OCI-LY7 (cell line): ENCODE results near the gene MAGI1. TPM values are rescaled to one million over a fixed set of nuclear protein-coding genes. Genes with fewer than 3 reads are reported as not detected.

Experiments used
- BruUV-seq: library from RNA; stranded (reverse); fragments of 400-500 nt; replicated peaks from 2 replicates; lab custom pipeline; 2021; lab: Mats Ljungman, UMichigan
- CTCF ChIA-PET: fragments of 300-600 bp; sonication (Branson Sonifier 250); formaldehyde crosslinking; loops from one replicate; lab custom pipeline; 2022; ENCODE audit warnings: antibody characterized with exemption; ENCODE audit not compliant: unreplicated experiment; lab: Charles Lee
- POLR2A ChIA-PET: fragments of 300-600 bp; sonication (Branson Sonifier 250); formaldehyde crosslinking; loops from one replicate; lab custom pipeline; 2022; ENCODE audit warnings: antibody characterized with exemption; lab: Charles Lee
- DNase-seq: peaks from one replicate; pipeline ENCODE4 v3.0.0-alpha.2; 2015; ENCODE audit warnings: low spot score
- H2AFZ ChIP-seq: fragments of 200-600 bp; sonication (generic), shearing (Covaris generic); 2 replicates; pipeline ENCODE4 v1.6.1; 2014; ENCODE audit warnings: mild to moderate bottlenecking, antibody characterized with exemption, low read length, moderate library complexity
- H3K27ac ChIP-seq: fragments of 200-600 bp; sonication (generic); 2 replicates; pipeline ENCODE4 v1.5.1; 2014; ENCODE audit warnings: mixed run types, low read depth, mild to moderate bottlenecking, moderate library complexity, low read length, inconsistent platforms; ENCODE audit not compliant: poor library complexity, severe bottlenecking
- H3K36me3 ChIP-seq: fragments of 200-600 bp; sonication (generic); 2 replicates; pipeline ENCODE4 v1.6.1; 2014; ENCODE audit warnings: mild to moderate bottlenecking, antibody characterized with exemption, low read length, moderate library complexity, mixed read lengths; ENCODE audit not compliant: insufficient read depth
- H3K4me1 ChIP-seq: fragments of 200-600 bp; sonication (generic); 2 replicates; pipeline ENCODE4 v1.5.1; 2014; ENCODE audit warnings: mild to moderate bottlenecking, low read length; ENCODE audit not compliant: insufficient read depth, poor library complexity, severe bottlenecking
- H3K4me2 ChIP-seq: fragments of 200-600 bp; sonication (generic); 2 replicates; pipeline ENCODE4 v1.6.1; 2014; ENCODE audit warnings: mild to moderate bottlenecking, low read length
- H3K4me3 ChIP-seq: fragments of 200-600 bp; sonication (generic); 2 replicates; pipeline ENCODE4 v1.5.1; 2014; ENCODE audit warnings: mild to moderate bottlenecking, low read depth, low read length; ENCODE audit not compliant: poor library complexity, severe bottlenecking
- H3K79me2 ChIP-seq: fragments of 200-600 bp; sonication (generic); 2 replicates; pipeline ENCODE4 v1.6.1; 2016; ENCODE audit warnings: low read depth, mild to moderate bottlenecking, low read length, moderate library complexity, mixed read lengths; ENCODE audit not compliant: insufficient read depth
- H3K9me2 ChIP-seq: fragments of 200-600 bp; sonication (generic); 2 replicates; pipeline ENCODE4 v1.6.1; 2016; ENCODE audit warnings: mild to moderate bottlenecking, low read length, mixed read lengths; ENCODE audit not compliant: insufficient read depth
- H3K9me3 ChIP-seq: fragments of 200-600 bp; sonication (generic); 2 replicates; pipeline ENCODE4 v1.6.1; 2014; ENCODE audit warnings: mild to moderate bottlenecking, mixed run types, low read length, mixed read lengths
- H4K20me1 ChIP-seq: fragments of 200-600 bp; sonication (generic); 2 replicates; pipeline ENCODE4 v1.6.1; 2014; ENCODE audit warnings: mild to moderate bottlenecking, antibody characterized with exemption, low read length, moderate library complexity, mixed read lengths; ENCODE audit not compliant: insufficient read depth
- CTCF ChIP-seq: fragments of 200-600 bp; sonication (generic); conservative IDR thresholded peaks from 2 replicates; pipeline ENCODE4 v1.5.1; 2014; ENCODE audit warnings: mild to moderate bottlenecking, antibody characterized with exemption, low read length, moderate library complexity, mixed read lengths
- EZH2phosphoT487 ChIP-seq: fragments of 200-600 bp; sonication (generic); IDR thresholded peaks from 2 replicates; pipeline ENCODE4 v1.6.1; 2018; ENCODE audit warnings: low read depth, borderline replicate concordance, mild to moderate bottlenecking, mixed run types, antibody characterized with exemption, low read length, moderate library complexity, mixed read lengths
- intact Hi-C: fragments of 100-400 bp; cut with micrococcal nuclease; formaldehyde crosslinking; loops from one replicate; pipeline ENCODE4 v1.10.0; 2022; ENCODE audit not compliant: unreplicated experiment
- total RNA-seq, 2 experiments: library from RNA; depleted of rRNA in 1 of 2; stranded (reverse); fragments of >200 nt in 1 of 2; shearing (Covaris generic) in 1 of 2; gene quantifications; 2 replicates each; pipeline ENCODE4 v1.2.3, GENCODE V29; 2014 to 2022

The MAGI1 gene
- total RNA-seq, 2 experiments from 2014 or later, result 0.63 to 2.5 TPM

GRCh38 chr3:65356331-65357248, 682.1 kb downstream of the MAGI1 start:
- no peaks in the 10 kb centered on the region for H3K79me2 ChIP-seq
- H3K9me2 ChIP-seq, result no peaks in the 10 kb centered on the region
- H3K4me1 ChIP-seq, result no peaks in the 10 kb centered on the region
- no peak for DNase-seq
- no peaks in the 10 kb centered on the region for H3K9me3 ChIP-seq
- ChIA-PET CTCF (no interaction called here), POLR2A (no interaction called here)
- H2AFZ ChIP-seq, result no peak overlapping the region
- no peak overlapping the region for H3K4me2 ChIP-seq
- H3K4me3 ChIP-seq, result no peak overlapping the region
- TF ChIP-seq CTCF (no peak), EZH2phosphoT487 (no peak)
- no peaks in the 10 kb centered on the region for H4K20me1 ChIP-seq
- H3K27ac ChIP-seq, result no peak overlapping the region
- BruUV-seq, result no TSS peak
- H3K36me3 ChIP-seq, result no peaks in the 10 kb centered on the region
- intact Hi-C loops, result no loop called here

GRCh38 chr3:65354880-65355279, 683.8 kb downstream of the MAGI1 start:
- H3K79me2 ChIP-seq, result no peaks in the 10 kb centered on the region
- H3K4me2 ChIP-seq, result no peak overlapping the region
- intact Hi-C loops, result no loop called here
- ChIA-PET POLR2A (no interaction called here), CTCF (no interaction called here)
- no peaks in the 10 kb centered on the region for H3K9me2 ChIP-seq
- H3K4me1 ChIP-seq, result no peaks in the 10 kb centered on the region
- H3K9me3 ChIP-seq, result no peaks in the 10 kb centered on the region
- DNase-seq, result no peak
- no TSS peak for BruUV-seq
- TF ChIP-seq CTCF, result no peak
- TF ChIP-seq EZH2phosphoT487, result no peak
- H4K20me1 ChIP-seq, result no peaks in the 10 kb centered on the region
- H3K4me3 ChIP-seq, result no peak overlapping the region
- H3K27ac ChIP-seq, result no peak overlapping the region
- no peak overlapping the region for H2AFZ ChIP-seq
- H3K36me3 ChIP-seq, result no peaks in the 10 kb centered on the region

GRCh38 chr3:65352951-65353350, 685.8 kb downstream of the MAGI1 start:
- Histone ChIP-seq H4K20me1 (no peaks in the 10 kb centered on the region), H3K4me2 (no peak overlapping the region), H2AFZ (no peak overlapping the region), H3K36me3 (no peaks in the 10 kb centered on the region), H3K9me3 (no peaks in the 10 kb centered on the region), H3K27ac (no peak overlapping the region), H3K79me2 (no peaks in the 10 kb centered on the region), H3K4me1 (no peaks in the 10 kb centered on the region), H3K4me3 (no peak overlapping the region), H3K9me2 (no peaks in the 10 kb centered on the region)
- TF ChIP-seq EZH2phosphoT487, result no peak
- POLR2A ChIA-PET, result interaction anchor here (0.6 kb wide), 2 partner anchors 79 to 86 kb away, joined by 3 read pairs; no protein-coding TSS in a partner anchor
- CTCF ChIA-PET, result no interaction called here
- intact Hi-C loops, result no loop called here
- BruUV-seq, result no TSS peak
- no peak for DNase-seq
